ENCODE data around the gene FBN1. TPM values are rescaled to one million over a fixed set of nuclear protein-coding genes. Genes with fewer than 3 reads are reported as not detected.

Gene FBN1
- total and polyA plus RNA-seq, 5 donors: 17.9 to 101 (median 63.1) TPM

- no peak overlapping the region for H3K4me3 ChIP-seq (ENCODE audit: low read length)
- no peaks in the 10 kb centered on the region for H3K27me3 ChIP-seq (ENCODE audit: control insufficient read depth, insufficient read depth)
- no peak for DNase-seq
- intact Hi-C loops (cut with DNase I): no loop called here
- peak in 1 of 2 donors; percentile 68 for ATAC-seq
- WGBS: 57% methylated on average over 4 of the region's 4 CpGs
- no peak overlapping the region for H3K27ac ChIP-seq (ENCODE audit: low read length)
- H3K4me1 ChIP-seq (ENCODE audit: control insufficient read depth, insufficient read depth, low read length): peaks cover 2% of the 10 kb centered on the region
- no peaks in the 10 kb centered on the region for H3K9me3 ChIP-seq (ENCODE audit: control insufficient read depth, low read length)
Observed at GRCh38 chr15:48385031-48385830, 260.3 kb downstream of the FBN1 start.

DNA sequence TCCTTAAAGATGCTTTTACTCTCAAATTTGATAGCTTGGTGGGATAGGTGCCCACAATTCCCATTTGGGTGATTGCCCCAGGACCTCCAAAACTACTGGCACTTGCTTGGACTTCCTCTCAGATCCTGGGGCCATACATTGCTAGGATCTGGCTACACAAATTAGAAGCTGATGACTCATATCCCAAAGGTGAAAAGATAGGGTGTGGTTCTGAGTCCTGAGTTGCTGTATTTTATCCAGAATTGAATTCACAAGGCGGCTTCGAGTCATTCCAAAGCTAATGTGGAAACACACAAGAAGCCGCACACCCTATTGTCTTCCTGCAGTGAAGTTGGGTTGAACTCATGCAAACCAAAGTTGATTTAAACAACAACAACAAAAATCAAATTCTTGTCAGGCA lies 260.9 kb downstream of the FBN1 start:
- Histone ChIP-seq H3K4me3 (ENCODE audit: low read length) (no peak overlapping the region), H3K9me3 (ENCODE audit: control insufficient read depth, low read length) (no peaks in the 10 kb centered on the region), H3K27ac (ENCODE audit: low read length) (no peak overlapping the region), H3K27me3 (ENCODE audit: control insufficient read depth, insufficient read depth) (no peaks in the 10 kb centered on the region), H3K4me1 (ENCODE audit: control insufficient read depth, insufficient read depth, low read length) (peaks cover 2% of the 10 kb centered on the region)
- intact Hi-C loops (cut with DNase I): no loop called here
- no peak for DNase-seq
- 83% methylated on average over 3 of the region's 3 CpGs for WGBS
- no peak for ATAC-seq

- H3K27ac ChIP-seq (ENCODE audit: low read length): no peak overlapping the region
- intact Hi-C loops (cut with DNase I): no loop called here
- no peaks in the 10 kb centered on the region for H3K4me1 ChIP-seq (ENCODE audit: control insufficient read depth, insufficient read depth, low read length)
- ATAC-seq (no peak), DNase-seq (no peak)
- H3K27me3 ChIP-seq (ENCODE audit: control insufficient read depth, insufficient read depth): no peaks in the 10 kb centered on the region
- H3K4me3 ChIP-seq (ENCODE audit: low read length): no peak overlapping the region
- WGBS: over 99% methylated on average over 2 of the region's 2 CpGs
- no peaks in the 10 kb centered on the region for H3K9me3 ChIP-seq (ENCODE audit: control insufficient read depth, low read length)
Observed at GRCh38 chr15:48383031-48383430, 262.5 kb downstream of the FBN1 start.

DNA sequence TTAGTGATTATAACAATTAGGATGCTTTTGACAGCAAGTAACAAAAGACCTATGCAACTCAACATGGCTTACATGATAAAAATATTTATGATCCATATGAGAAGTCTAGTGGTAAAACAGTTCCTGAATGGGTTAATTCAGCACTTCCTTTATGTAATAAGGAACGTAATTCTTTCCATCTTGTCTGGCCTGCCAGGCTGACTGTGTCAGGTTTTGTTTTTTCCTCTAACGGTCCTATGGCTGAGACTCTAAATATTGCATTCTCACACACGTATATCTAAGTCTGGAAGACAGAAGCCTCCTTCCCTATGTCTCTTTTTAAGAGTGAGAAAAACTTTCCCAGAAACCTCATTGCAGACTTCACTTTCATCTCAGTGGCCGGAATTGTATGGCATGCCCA lies 263.6 kb downstream of the FBN1 start:
- DNase-seq (no peak), ATAC-seq (no peak)
- Histone ChIP-seq H3K4me1 (ENCODE audit: control insufficient read depth, insufficient read depth, low read length) (no peaks in the 10 kb centered on the region), H3K27ac (ENCODE audit: low read length) (no peak overlapping the region), H3K4me3 (ENCODE audit: low read length) (no peak overlapping the region), H3K27me3 (ENCODE audit: control insufficient read depth, insufficient read depth) (no peaks in the 10 kb centered on the region), H3K9me3 (ENCODE audit: control insufficient read depth, low read length) (no peaks in the 10 kb centered on the region)
- intact Hi-C loops (cut with DNase I): no loop called here
- whole genome bisulfite sequencing: 63% methylated on average over 4 of the region's 4 CpGs

DNA sequence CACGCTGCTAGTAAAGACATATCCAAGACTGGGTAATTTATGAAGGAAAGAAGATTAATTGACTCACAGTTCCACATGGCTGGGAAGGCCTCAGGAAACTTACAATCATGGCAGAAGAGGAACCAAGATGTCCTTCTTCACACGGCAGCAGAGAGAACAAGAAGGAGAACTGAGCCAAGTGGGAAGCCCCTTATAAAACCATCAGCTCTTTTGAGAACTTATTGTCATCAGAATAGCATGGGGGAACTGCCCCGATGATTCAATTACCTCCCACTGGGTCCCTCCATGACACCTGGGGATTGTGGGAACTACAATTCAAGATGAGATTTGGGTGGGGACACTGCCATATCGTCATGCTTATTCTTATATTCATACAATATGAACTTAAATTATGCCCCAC lies 265.3 kb downstream of the FBN1 start:
- Histone ChIP-seq H3K4me1 (ENCODE audit: control insufficient read depth, insufficient read depth, low read length) (no peaks in the 10 kb centered on the region), H3K4me3 (ENCODE audit: low read length) (no peak overlapping the region), H3K27me3 (ENCODE audit: control insufficient read depth, insufficient read depth) (no peaks in the 10 kb centered on the region), H3K9me3 (ENCODE audit: control insufficient read depth, low read length) (no peaks in the 10 kb centered on the region), H3K27ac (ENCODE audit: low read length) (no peak overlapping the region)
- no peak for DNase-seq
- intact Hi-C loops (cut with DNase I): no loop called here
- 89% methylated on average over 4 of the region's 4 CpGs for WGBS
- no peak for ATAC-seq

GRCh38 chr15:48375767-48376166 lies 269.7 kb downstream of the FBN1 start:
- no peak overlapping the region for H3K4me3 ChIP-seq (ENCODE audit: low read length)
- 93% methylated on average over 2 of the region's 2 CpGs for WGBS
- no peaks in the 10 kb centered on the region for H3K27me3 ChIP-seq (ENCODE audit: control insufficient read depth, insufficient read depth)
- no peak for ATAC-seq
- intact Hi-C loops (cut with DNase I): no loop called here
- no peak overlapping the region for H3K27ac ChIP-seq (ENCODE audit: low read length)
- no peaks in the 10 kb centered on the region for H3K4me1 ChIP-seq (ENCODE audit: control insufficient read depth, insufficient read depth, low read length)
- no peak for DNase-seq
- H3K9me3 ChIP-seq (ENCODE audit: control insufficient read depth, low read length): no peaks in the 10 kb centered on the region

DNA sequence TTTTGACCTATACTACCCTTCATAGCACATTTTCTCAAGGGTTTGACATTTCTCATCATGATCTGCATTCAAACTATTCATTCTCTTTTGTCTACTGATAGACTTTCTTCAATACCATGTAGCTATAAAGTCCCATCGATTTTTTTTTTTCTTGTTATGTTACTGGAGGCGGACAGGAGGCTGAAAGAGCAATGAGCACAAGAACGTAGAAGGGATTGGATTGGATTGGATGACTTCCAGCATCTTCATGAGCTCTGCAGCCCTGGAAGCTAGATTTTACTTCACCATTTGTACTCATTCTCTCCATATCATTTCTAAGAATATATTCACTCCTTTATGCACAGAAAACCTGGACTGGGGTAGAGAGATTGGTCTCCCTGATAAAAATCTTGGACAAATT lies 271.0 kb downstream of the FBN1 start:
- Histone ChIP-seq H3K27me3 (ENCODE audit: control insufficient read depth, insufficient read depth) (no peaks in the 10 kb centered on the region), H3K4me3 (ENCODE audit: low read length) (no peak overlapping the region), H3K27ac (ENCODE audit: low read length) (no peak overlapping the region), H3K9me3 (ENCODE audit: control insufficient read depth, low read length) (no peaks in the 10 kb centered on the region), H3K4me1 (ENCODE audit: control insufficient read depth, insufficient read depth, low read length) (no peaks in the 10 kb centered on the region)
- intact Hi-C loops (cut with DNase I): no loop called here
- ATAC-seq: no peak
- 54% methylated on average over 3 of the region's 3 CpGs for WGBS
- no peak for DNase-seq

- Histone ChIP-seq H3K27me3 (ENCODE audit: control insufficient read depth, insufficient read depth) (no peaks in the 10 kb centered on the region), H3K4me1 (ENCODE audit: control insufficient read depth, insufficient read depth, low read length) (no peaks in the 10 kb centered on the region), H3K27ac (ENCODE audit: low read length) (no peak overlapping the region), H3K4me3 (ENCODE audit: low read length) (no peak overlapping the region), H3K9me3 (ENCODE audit: control insufficient read depth, low read length) (no peaks in the 10 kb centered on the region)
- DNase-seq: peak; percentile 54 to 61 (median 55)
- peak; percentile 64 to 84 for ATAC-seq
- intact Hi-C loops (cut with DNase I): no loop called here
- 56% methylated on average over 10 of the region's 10 CpGs for WGBS
Observed at GRCh38 chr15:48373821-48374451, 271.6 kb downstream of the FBN1 start.

- Histone ChIP-seq H3K27me3 (ENCODE audit: control insufficient read depth, insufficient read depth) (no peaks in the 10 kb centered on the region), H3K9me3 (ENCODE audit: control insufficient read depth, low read length) (no peaks in the 10 kb centered on the region), H3K27ac (ENCODE audit: low read length) (no peak overlapping the region), H3K4me1 (ENCODE audit: control insufficient read depth, insufficient read depth, low read length) (no peaks in the 10 kb centered on the region), H3K4me3 (ENCODE audit: low read length) (no peak overlapping the region)
- intact Hi-C loops (cut with DNase I): no loop called here
- 65% methylated on average over 2 of the region's 2 CpGs for WGBS
- ATAC-seq (no peak), DNase-seq (no peak)
Observed at GRCh38 chr15:48371961-48372360, 273.5 kb downstream of the FBN1 start.

DNA sequence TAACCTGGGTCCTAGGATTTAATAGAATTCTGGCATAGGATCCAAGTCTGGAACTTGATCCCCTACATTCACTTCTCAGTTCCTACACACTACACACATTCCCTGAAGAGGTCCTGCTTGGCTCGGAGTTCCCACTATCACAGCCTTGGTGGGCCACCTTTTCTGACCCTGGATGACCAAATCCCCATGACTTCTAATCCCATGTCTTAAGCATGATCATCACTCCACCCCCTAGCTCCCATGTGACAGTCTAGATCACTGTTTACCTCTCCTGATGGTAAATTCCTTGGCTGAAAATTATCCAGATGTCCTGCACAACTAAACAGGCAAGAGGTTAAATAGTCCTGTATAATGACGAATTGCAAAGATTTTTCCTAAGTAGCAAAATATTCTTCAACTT lies 274.0 kb downstream of the FBN1 start:
- ATAC-seq (no peak), DNase-seq (no peak)
- no peak overlapping the region for H3K4me3 ChIP-seq (ENCODE audit: low read length)
- WGBS: 65% methylated on average over 2 of the region's 2 CpGs
- intact Hi-C loops (cut with DNase I): no loop called here
- no peaks in the 10 kb centered on the region for H3K9me3 ChIP-seq (ENCODE audit: control insufficient read depth, low read length)
- no peaks in the 10 kb centered on the region for H3K4me1 ChIP-seq (ENCODE audit: control insufficient read depth, insufficient read depth, low read length)
- no peak overlapping the region for H3K27ac ChIP-seq (ENCODE audit: low read length)
- H3K27me3 ChIP-seq (ENCODE audit: control insufficient read depth, insufficient read depth): no peaks in the 10 kb centered on the region

DNA sequence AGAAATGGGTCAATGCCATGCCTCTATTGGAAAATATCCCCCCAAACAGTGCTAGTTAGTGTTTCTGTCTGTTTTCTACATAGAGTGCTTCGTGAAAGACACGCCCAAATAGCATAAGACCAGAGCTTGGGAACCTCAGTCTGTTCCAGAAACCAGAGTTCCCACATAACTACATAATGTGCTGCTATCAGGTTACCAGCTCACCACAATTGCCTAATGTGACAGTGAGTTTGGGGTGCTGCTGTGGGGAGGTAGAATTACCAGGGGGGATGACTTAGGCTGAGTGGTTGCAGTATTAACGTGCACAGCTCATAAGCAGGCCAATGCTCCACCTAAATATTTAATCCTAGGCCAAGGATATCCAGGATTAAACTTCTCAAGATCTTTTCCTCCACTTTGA lies 275.0 kb downstream of the FBN1 start:
- H3K27me3 ChIP-seq (ENCODE audit: control insufficient read depth, insufficient read depth): no peaks in the 10 kb centered on the region
- H3K9me3 ChIP-seq (ENCODE audit: control insufficient read depth, low read length): no peaks in the 10 kb centered on the region
- intact Hi-C loops (cut with DNase I): no loop called here
- whole genome bisulfite sequencing: 88% methylated on average over 3 of the region's 3 CpGs
- DNase-seq (no peak), ATAC-seq (no peak)
- no peaks in the 10 kb centered on the region for H3K4me1 ChIP-seq (ENCODE audit: control insufficient read depth, insufficient read depth, low read length)
- no peak overlapping the region for H3K4me3 ChIP-seq (ENCODE audit: low read length)
- H3K27ac ChIP-seq (ENCODE audit: low read length): no peak overlapping the region
